NOMO-1 (cell line): ENCODE data around the gene OPA3.
A peak's percentile ranks its signal among the peaks of the same experiment; 100 is the strongest.
"Not testable (repeated sequence)": the region's sequence is repeated elsewhere in the genome, so short reads cannot be mapped to it uniquely, and the experiment has no call there.

Source experiments
- DNase-seq, 2 experiments: peaks; one replicate each; lab custom pipeline; 2025; ENCODE audit not compliant: unreplicated experiment in 2 of 2; lab: John Stamatoyannopoulos, UW

The OPA3 gene

DNA sequence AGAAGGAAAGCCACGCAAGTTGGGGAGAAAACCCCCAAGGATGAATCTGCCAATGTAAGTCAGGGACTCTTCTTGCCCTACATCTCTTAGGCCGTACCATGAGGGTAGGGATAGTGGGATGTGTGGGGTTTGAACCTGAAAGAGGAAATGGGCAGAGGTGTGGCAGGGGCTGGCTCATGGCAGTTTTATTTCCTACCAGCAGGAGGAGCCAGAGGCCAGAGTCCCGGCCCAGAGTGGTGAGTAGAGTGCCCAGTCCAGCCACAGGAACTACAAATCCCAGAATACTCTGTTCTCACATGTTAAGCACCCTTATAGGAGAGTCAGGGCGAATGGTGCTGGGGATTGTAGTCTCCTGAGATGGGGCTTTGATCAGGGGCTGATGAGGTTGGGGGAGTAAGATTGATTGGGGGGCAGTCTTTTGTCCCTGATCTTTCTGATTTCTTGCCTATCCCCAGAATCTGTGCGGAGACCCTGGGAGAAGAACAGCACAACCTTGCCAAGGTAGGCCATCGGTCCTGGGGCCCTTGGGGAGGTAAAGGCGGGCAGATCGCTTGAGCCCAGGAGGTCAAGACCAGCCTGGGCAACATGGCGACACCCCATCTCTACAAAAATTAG is 60.9 kb downstream of the OPA3 start:
- DNase-seq: peak; percentile 90 to 91

DNA sequence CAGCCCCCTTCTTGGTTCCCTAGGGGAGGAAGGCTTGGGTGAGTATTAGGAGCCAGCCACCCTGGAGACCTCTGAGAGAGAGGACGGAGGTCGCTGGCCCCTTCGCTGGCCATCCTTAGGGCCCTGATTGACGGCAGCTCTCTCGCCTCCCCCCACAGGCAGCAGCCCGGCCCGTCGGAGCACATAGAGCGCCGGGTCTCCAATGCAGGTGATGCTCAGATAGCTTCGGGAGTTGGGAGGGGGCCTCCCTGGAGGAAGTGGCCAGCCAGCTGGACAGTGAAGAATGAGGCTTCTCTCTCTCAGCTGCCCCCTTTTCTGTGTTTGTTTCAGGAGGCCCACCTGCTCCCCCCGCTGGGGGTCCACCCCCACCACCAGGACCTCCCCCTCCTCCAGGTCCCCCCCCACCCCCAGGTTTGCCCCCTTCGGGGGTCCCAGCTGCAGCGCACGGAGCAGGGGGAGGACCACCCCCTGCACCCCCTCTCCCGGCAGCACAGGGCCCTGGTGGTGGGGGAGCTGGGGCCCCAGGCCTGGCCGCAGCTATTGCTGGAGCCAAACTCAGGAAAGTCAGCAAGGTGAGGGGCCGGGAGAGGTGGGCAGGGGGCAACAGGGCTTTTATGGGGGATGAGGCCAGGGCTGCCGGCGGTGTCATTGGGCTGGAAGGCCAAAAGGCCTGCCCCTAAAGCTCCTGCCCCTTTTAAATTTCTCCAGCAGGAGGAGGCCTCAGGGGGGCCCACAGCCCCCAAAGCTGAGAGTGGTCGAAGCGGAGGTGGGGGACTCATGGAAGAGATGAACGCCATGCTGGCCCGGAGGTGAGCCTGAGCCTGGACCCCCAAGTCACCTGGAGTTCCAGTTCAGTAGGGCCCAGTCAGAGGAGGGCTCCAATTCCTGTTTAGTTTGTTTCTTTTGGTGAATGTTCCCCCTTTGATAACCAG is 62.3 kb downstream of the OPA3 start:
- DNase-seq: no peak

DNA sequence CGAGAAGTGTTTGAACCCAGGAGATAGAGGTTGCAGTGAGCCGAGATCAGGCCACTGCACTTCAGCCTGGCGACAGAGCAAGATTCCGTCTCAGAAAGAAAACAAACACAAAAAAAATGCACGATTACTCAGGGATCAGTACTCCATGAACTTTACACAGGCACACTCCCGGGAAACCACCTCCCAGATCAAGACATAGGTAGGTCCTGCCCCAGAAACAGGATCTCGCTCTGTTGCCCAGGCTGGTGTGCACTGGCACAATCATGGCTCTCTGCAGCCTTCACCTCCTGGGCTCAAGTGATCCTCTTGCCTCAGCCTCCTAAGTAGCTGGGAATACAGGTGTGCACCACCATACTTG is 66.2 kb downstream of the OPA3 start:
- no peak for DNase-seq

DNA sequence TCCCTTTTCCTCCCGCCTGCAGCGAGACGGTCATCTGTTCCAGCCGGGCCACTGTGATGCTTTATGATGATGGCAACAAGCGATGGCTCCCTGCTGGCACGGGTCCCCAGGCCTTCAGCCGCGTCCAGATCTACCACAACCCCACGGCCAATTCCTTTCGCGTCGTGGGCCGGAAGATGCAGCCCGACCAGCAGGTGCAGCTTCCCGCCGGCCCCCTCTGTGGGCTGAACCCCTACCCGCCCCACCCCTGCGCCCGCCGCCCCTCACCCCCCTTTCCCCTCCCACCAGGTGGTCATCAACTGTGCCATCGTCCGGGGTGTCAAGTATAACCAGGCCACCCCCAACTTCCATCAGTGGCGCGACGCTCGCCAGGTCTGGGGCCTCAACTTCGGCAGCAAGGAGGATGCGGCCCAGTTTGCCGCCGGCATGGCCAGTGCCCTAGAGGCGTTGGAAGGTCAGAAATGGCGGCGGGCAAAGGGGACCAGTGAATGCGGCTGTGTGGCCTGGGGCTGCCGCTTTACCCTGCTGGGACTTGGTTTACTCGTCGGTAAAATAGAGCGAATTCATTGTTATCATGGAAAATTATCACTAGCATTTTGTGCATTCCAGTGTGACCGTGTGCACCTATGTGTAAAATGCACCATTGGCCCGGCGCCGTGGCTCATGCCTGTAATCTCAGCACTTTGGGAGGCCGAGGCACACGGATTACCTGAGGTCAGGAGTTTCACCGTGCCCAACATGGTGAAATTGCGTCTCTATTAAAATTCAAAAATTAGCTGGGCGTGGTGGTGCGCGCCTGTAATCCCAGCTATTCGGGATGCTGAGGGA is 66.7 kb downstream of the OPA3 start:
- no peak for DNase-seq

DNA sequence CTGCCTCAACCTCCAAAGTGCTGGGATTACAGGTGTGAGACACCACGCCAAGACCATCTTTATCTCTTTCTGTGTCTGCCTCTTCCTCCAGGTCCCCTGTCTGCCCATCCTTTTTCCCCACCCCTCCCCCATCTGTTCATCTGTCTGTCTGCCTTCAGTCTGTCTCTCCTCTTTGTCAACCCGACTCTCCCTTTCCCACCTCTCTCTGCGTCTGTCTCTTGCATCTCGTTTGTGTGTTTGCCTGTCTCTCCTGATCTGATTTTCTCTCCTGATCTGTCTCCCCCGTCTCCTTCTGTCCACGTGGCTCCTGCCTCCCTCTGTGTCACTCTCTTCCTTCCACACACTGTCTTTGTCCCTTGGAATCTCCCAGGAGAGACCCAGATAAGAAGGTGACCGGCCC is 67.4 kb downstream of the OPA3 start:
- no peak for DNase-seq

DNA sequence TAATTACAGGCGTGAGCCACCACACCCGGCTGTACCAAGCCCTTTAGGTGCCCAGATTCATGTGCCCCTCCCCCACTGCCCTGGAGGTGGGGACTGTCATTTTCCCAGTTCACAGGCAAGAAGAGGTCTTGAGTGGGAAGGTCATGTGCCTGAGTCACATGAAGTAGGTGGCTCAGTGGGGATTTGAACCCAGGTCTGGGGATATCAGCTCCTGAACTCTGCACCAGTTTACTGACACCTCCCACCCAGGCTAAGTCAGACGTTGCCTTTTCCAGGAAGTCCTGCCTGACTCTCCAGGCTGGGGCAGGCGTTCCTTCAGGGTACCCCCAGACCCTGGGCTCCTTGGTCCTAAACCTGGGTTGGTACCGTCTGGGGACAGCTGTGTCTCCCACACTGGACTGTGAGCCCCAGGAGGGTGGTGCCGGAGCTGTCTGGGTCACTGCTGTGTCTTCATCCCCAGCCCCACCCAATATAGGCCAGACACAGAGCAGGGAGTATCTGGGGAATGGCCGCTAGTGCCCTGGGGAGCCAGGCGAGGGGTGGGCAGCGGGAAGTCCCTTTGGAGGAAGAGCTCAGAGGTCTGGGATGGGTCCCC is 68.7 kb downstream of the OPA3 start:
- DNase-seq: no peak

DNA sequence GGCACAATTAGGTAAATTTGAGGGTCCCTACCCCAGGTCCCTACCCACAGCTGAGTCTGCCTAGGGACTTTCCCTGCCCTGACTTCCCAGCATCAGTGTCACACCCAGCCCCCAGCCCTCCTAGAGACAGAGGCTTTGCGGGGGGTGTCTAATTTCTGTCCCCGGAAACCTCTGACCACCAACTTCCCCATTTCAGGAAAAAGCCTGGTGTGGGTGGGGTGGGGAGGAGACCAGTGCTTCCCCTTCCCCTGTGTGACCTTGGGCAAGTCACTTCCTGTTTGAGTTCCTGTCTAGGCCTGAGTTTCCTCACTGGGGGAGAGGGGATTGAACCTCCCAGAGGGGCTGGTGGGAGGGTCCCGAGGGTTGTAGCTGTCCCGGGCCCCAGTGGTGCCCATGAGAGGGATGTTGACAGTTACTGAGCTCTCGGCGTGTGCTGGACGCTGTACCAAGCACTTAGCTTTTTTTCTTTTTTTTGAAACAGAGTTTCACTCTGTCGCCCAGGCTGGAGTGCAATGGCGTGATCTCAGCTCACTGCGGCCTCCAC is 69.4 kb downstream of the OPA3 start:
- peak; percentile 74 to 94 for DNase-seq

DNA sequence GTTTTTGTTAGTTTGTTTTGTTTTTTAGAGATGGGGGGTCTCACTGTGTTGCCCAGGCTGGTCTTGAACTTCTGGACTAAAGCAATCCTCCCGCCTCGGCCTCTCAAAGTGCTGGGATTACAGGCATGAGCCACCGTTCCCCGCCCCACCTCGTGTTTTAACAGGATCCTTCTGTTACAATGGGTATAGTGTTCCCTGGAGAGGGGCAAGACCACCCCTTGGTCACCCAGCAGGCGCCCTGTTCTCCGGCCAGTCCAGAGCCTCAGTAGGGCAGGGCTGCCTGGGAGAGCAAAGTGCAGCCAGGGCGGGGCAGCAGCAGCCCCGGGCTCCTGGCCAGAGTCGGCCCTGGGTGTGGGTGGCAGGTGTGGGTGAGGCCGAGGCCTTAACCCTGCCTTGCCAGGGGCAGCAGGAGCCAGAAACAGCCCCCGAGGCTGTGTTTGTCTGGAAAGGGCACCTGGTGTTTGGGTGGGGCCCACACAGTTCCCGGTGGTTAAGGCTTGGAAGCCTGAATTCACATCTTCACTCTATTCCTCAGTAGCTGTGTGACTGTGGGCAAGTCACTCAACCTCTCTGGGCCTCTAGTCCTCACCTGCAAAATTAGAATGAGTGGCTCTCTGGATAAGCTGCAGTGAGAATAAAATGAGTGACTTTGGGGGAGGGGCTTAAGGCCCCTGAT is 70.1 kb downstream of the OPA3 start:
- peak in 1 of 2 experiments; percentile 68 for DNase-seq

DNA sequence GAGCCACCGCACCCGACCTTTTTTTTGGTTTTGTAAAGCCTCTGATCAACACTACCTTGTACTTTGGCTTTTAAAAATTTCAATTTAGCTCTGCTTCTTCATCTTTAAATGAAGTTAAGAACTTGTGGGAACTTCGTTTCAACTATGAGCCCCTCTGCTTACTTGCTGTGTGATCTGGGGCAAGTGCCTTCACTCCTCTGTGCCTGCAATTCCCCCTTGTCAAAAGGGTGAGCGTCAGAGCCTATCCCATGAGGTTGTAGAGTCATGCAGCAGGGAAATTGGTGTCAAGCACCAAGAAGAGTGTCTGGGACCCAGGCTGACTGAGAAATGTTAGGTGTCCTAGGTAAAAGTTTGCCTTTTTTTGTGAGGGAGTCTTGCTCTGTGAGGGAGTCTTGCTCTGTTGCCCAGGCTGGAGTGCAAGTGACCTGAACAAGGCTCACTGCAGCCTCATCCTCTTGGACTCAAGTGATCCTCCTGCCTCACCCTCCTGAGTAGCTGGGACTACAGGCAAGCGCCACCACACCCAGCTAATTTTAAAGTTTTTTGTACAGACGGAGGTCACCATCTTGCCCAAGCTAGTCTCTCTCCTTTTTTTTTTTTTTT is 71.6 kb downstream of the OPA3 start:
- DNase-seq: no peak

DNA sequence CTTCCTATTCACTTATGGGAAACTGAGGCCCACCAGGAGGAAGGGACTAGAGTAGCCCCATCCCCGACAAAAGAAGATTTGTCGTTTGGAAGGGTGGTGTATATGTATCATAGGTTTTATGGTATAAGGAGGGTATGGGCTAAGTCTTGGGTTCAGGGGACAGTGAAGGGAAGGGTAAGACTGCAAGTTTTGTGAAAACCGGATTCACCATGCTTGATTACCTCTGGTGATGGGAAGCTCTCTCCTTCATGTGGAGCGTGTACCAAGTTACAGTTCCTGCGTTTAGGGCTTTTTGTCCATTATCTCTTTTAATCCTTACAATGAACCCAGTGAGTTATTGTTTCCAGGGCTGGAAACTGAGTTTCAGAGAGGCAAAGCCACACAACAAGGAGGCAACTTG is 73.5 kb downstream of the OPA3 start:
- DNase-seq: no peak

DNA sequence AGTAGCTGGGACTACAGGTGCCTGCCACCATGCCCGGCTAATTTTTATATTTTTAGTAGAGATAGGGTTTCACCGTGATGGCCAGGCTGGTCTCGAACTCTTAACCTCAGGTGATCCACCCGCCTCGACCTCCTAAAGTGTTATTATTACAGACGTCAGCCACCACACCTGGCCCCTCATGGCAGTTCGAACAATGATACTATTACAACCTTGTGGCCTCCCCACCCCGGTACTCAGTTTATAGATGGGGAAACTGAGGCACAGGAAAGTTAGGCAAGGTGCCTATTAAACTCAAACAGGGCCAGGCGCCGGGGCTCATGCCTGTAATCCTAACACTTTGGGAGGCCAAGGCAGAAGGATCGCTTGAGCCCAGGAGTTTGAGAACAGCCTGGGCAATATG is 74.2 kb downstream of the OPA3 start:
- not testable (repeated sequence) for DNase-seq

DNA sequence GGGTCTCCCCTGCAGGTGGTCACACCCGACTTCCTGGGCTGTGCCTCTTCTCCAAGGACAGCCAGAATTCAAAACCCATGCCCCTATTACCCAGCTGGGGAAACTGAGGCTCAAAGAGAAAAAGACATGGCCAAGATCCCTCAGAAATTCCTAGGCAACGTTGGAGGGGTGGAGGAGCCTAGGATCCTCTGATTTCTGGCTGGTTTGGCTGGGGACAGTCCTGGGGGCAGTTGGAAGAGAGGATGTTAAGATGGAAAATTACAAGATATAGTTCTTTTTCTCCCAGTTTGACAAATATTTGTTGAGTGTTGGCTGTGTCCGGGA is 74.9 kb downstream of the OPA3 start:
- DNase-seq: no peak

DNA sequence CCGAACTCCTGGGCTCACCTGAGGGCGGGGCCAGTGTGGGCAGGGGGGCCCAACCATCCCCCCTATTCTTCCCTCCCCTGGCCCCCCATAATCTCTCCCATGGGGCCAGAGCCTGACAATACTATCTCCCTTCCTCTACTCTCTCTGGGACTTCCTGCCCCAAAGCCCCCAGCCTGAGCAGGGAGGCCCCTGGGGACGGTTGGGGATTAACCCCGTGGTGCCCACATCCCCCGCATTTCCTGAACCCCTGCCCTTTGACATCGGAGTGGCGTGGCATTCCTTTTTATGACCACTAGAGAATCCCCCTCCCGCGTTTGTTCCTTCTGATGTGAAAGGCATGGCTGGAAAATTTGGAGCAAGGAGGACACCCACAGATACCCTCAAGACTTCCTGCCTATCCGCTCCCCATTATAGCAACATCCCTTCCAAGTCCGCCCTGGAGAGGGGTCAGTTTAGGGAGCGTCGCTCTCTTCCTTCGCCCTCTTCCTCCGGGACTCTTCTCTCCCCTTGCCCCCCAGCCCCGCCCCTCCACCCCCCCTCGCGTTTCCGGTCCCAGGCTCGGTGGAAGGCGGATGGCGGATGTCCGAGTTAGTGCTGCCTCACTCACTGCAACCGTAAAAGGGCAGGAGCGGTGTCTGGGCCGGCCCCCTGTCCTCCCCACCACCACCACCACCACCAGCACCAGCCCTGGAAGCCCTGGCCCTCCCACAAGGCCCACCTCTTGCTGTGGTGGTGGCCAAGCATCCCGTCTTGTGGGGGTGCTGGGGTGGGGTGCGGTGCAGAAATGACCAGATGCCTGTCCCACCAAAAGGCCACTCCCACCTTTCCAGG is 75.5 kb downstream of the OPA3 start:
- DNase-seq: peak; percentile 37 to 52

DNA sequence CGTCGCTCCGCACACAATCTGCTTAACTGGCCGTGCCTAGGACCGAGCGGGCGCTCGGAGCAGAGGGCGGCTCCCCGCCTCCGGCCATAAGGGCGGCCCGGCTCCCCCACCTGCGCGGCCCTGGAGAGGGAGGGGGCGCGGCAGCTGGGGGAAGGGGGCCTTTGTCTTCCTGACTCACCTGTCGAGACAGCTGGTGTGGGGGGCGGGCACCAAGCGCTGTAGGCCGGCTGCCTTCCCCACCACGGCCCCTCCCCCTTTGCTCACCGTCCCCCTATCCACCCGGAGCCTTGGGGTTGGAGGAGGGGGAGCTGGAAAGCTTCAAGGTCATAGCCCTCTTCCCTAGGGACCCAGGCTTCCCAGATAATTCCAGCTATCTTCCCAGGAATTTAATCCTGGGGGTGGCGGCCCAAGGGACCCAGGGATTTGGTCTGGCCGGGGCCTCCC is 76.2 kb downstream of the OPA3 start:
- no peak for DNase-seq

DNA sequence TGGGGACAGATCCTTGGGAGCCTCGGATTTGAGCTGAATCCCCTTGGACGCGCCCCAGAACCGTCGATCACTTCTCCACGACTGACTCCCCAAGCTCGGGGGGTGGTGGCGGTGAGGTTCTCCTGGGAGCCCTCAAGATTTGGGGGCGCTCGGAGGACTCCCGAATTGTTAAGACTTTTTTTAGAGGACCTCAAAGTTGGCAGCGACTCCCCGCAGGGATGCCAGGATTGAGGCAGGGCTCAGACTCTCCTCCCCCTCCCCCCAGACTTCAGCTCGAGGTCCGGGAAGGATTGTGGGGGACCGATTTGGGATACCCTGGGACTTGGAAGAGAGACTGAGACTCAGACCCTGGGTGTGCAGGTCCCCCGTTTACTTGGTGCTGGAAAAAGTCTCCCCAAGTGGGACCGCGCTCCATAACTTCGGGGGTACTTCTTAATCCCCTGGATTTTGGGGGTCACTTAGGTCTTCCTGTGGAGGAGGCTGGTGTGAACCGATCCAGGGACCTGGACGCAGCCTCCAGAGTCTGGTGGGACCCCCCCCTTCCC is 76.7 kb downstream of the OPA3 start:
- DNase-seq: no peak

DNA sequence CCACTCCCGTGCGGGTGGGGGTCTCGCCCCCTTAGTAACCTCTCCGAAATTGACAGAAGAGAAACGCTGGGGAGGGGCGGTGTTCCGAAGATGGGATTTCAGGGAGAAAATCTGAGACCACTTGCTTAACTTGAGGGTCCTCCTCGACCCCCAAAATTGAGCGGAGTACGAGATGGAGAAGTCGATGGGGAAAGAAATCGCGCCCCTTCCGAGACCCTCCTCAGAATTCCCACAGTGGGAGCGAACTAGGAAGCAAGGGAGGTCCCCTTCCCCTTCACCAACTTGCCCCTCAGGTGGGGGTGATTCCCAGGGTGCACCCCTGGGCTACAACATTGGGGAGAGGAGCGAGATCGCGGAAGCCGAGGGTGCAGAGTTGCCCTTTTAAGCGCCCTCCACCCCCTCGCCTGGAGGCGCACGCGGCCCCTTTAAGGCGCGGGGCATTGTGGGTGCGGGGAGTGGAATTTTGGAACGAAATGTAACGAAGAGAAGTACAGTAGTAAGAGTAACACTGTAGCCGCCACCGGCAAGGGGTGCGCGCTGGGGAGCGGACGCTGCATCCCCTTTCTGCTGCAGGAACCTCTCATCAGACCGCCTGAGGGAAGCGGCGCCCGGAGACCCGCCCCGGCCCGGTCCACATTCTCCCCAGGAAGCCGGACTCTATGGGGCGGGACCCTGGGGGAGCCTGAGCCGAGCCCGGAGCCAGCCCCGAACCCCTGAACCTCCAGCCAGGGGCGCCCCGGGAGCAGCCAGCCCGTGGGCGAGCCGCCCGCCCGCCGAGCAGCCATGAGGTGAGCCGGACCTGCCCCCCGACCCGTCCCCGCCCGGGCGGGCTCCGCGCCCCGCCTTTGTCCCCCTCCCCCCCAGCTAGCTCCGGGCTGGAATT is 77.4 kb downstream of the OPA3 start, which contains the start of gene VASP:
Gene VASP (plus strand): TSS at position 491 of the 883 bp plus-strand sequence. CDS start 293 bp downstream, at position 784.
- DNase-seq: peak; percentile 90 to 95

DNA sequence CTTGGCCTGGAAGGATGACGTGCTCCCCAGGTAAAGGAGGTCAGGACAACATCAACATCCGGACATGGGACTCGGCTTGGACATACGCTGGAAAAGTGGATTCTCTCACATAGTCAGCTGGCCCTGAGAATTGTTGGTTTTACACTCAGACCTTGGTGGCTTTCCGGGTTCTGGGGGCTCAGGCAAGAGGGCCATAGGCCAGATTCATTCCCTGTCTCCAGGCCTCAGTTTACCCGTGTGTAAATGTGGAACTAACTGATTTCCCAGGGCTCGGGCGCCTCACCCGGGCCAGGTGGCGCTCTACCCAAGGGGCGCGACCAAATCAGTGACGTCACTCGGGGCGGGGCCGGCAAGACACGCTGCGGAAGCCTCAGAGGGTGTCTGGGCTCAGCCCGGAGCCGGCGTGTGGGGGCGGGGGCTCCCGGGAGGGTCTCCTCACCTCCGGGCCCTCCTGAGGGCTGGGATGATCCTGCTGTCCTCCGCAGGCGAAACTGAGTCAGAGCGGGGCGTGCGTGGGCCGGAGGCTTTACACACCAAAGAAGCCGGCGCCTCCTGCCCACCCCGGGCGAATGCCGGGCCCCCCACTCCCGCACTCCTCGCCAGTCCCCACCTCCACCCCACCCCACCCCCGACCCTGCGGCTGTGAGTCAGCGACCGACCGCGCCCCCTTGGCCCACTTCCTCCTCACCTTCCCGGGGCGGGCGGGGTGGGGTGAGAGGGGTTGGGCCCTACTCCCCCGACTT is 78.2 kb downstream of the OPA3 start:
- DNase-seq: peak; percentile 89 to 96
